GM19468 (cell line): ENCODE measurements around the gene SUCLA2.
"Not testable (repeated sequence)": the region's sequence is repeated elsewhere in the genome, so short reads cannot be mapped to it uniquely, and the experiment has no call there.

Experiments
- ATAC-seq: cut with Tn5 transposase; IDR thresholded peaks from one replicate; pipeline ENCODE4 v1.9.1; 2021; ENCODE audit warnings: mild to moderate bottlenecking, moderate library complexity, moderate number of reproducible peaks; ENCODE audit not compliant: unreplicated experiment; ENCODE audit errors: extremely low read depth

The SUCLA2 gene

DNA sequence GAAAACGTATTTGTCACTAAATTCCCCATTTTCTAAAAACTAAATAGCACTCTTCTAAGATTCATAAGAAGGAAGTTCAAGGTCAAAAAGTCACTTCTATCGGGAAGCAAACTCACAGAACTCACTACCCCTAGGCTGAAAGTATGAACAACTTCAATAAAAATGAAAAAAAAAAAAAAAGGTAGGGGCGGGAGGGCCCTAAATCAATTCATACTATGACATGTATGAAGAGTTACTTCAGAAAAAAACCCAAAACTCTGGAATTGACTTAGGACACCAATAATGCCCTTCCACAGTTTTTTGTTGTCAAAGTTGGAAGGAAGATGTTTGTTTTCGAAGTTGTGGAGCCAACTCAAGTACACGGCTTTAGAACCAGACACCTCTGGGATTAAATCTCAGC, 1.1 kb downstream of the SUCLA2 start:
- ATAC-seq: no peak

DNA sequence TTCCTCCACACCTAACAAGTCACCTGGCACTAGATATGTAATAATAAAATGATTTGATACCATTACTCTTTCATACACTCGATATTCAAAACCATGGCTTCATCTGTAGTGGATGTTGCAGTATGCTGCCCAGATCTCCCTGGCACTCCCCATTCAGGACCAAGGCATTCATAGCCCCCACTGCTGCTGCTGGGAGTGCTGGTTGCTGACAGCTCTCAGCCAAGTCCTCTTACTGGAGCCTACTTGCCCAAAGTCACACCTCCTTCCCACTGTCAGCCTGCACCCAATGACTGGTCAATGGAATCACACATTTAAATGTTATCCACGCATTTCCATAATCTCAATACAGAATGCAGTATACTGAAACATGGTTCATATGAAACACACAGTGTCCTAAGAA, 3.7 kb downstream of the SUCLA2 start:
- no peak for ATAC-seq

GRCh38 chr13:47991859-47992258, 9.2 kb downstream of the SUCLA2 start:
- no peak for ATAC-seq

DNA sequence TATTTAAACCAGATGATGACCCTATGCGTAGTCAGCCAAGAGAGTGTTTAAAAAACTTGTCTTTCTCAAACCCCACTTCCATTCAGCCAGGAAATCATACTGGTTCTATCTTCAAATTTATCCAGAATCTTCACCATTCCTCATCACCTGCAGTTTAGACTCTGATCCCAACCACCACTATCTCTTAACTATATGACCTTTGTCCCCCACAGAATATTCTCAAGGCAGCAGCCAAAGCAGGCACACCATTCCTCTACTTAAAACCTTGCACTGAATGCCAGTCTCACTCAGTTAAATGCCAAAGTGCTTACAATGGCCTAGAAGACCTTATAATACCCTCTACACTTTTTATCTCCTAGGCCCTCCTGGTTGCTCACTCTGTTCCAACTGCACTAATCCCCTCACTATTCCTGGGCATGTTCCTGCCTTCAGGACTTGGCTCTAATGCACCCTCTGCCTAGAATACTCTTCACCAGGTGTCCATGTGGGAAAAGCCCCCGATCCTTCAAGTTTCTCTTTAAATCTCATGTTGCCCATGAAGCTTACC, 10.1 kb downstream of the SUCLA2 start:
- no peak for ATAC-seq

DNA sequence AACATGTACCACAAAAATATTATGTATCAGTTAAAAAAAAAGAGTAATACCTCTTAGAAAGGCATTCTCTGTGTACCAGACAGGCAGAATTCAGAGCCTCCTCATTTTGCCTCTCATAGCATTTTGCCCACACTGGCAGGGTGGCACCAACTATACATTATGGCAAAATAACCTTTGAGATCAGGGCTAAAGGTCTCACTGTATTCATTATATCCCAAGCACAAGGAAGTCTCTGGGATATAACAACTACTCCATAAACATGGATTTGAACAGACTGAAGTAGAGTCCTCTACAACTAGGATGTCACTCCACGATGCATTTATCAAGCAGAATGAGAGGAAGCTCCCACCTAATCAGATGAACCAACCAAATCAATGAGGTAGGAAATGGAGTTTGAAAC, 10.6 kb downstream of the SUCLA2 start:
- ATAC-seq: no peak

DNA sequence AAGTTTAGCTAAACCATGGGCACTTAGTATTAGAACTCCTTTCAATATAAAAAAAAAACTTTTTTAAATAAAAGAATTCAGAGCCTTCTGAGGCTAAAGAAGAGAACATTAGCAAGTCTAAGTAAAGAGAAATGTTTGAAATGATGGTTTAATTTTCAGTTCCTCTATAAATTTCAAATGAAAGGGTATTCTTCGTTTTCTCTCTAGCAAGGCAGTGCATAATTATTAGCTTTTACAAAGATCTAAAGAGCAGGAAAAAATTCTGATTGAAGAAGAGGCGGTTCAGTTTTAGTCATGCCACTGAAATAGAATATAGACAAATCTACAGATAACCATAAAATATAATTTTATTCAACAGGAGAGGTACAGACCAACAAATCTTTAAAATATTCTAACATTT, 18.0 kb downstream of the SUCLA2 start:
- ATAC-seq: no peak

GRCh38 chr13:47976325-47976724, 24.7 kb downstream of the SUCLA2 start:
- no peak for ATAC-seq

DNA sequence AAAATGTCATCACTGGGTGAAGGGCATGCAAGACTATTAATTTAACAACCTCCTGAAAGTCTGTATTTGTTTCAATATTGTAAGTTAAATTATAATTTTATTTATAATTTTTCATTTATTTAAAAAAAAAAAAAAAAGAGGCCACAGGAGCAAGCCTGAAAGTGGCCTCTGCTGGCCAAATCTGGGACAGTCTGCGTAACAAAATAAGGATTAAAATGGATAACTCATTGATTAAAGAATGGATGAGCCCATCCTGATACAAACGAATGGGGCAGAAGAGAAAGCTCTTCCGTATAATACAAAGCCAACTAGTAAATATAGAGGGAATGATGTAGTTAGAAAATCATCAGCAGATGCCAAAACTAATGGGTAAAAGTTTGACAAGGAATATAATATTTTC, 36.2 kb downstream of the SUCLA2 start:
- ATAC-seq: no peak

GRCh38 chr13:47962237-47962636, 38.8 kb downstream of the SUCLA2 start:
- no peak for ATAC-seq

GRCh38 chr13:47959468-47960247, 41.4 kb downstream of the SUCLA2 start:
- ATAC-seq: no peak

DNA sequence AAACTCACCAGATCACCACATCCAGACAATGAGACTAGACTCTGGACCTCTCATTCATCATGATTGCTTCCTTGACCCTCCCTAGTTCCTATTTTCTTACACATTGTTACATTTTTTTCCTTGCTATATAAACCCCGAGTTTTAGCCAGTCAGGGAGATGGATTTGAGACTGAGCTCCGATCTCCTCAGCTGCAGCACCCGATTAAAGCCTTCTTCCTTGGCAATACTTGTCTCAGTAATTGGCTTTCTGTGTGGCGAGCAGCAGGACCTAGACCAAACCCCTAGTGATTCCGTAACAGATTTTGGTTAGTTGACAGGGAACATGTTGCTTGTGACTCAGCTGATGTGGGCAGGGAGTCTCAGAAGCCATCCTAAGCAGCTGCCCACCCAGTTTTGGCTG, 44.0 kb downstream of the SUCLA2 start:
- ATAC-seq: no peak

DNA sequence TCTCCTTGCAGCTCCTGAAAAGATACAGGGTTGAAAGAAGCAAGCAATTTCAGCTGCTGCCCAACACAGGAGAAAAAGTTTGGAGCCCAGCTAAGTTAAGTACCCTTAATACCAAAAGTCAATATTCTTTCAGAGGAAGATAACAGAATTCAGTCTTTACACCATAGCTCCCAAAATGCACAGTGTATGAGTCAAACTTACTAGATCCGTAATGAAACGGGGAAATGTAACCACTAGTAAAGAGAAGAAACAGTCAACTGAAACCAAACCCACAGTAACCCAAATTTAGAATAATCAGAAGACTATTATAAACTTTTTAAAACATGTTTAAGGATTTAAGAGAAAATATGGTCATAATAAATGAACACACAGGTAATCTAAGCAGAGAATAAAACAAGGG, 45.2 kb downstream of the SUCLA2 start:
- no peak for ATAC-seq

DNA sequence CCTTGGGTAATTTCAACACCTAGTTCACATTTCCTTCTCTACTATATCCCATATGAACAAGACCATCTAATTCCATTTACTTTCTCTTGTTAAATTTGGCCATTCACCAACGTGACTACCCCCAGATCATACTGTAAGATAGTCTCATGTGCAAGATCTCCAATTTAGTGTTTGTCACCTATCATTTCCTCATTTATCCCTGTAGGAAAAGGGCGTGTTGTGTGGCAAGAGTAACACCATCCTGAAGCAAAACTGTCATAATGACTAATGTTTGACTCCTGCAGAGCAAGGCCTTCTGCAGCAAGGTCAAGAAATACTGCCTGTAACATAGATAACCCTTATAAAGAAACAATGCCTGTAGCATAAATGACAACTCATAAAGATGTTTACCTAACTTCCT, 51.3 kb downstream of the SUCLA2 start:
- ATAC-seq: no peak

DNA sequence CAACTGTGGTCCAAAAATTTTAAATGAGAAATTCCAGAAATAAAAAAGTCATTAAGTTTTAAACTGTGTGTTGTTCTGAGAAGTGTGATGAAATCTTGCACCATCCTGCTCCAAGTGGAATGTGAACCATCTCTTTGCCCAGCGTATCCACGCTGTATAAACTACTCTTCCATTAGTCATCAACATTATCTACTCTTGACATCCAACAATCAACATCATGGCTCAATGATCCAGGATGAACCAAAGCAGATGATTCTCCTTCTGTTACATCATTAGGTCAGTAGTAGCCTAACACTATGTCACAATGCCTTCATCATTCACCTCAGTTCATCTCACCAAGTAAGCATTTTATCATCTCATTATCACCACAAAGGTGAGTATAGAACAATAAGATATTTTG, 55.3 kb downstream of the SUCLA2 start:
- ATAC-seq: no peak

DNA sequence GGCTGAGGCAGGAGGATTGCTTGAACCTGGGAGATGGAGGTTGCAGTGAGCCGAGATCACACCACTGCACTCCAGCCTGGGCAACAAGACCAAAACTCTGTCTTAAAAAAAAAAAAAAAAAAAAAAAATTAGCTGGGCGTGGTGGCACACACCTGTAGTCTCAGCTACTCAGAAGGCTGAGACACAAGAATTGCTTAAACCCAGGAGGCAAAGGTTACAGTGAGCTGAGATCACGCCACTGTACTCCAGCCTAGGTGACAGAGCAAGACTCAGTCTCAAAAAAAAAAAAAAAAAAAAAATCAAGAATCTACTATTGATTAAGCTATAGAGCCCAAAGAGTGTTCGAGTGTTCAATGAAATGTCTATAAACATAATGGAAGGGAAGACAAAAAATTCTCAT, 55.9 kb downstream of the SUCLA2 start:
- ATAC-seq: not testable (repeated sequence)

GRCh38 chr13:47934371-47934770, 66.7 kb downstream of the SUCLA2 start:
- ATAC-seq: no peak

- ATAC-seq: no peak
Observed at GRCh38 chr13:47932950-47933923, 67.8 kb downstream of the SUCLA2 start.

GRCh38 chr13:47930649-47931165, 70.4 kb downstream of the SUCLA2 start:
- no peak for ATAC-seq

GRCh38 chr13:47929156-47929555, 71.9 kb downstream of the SUCLA2 start:
- no peak for ATAC-seq

GRCh38 chr13:47917022-47917574, 84.0 kb downstream of the SUCLA2 start:
- ATAC-seq: no peak
